Mesenteric fat pad (tissue), 1 donor: ENCODE results near the gene INKA1. TPM values are rescaled to one million over a fixed set of nuclear protein-coding genes. Genes with fewer than 3 reads are reported as not detected.
"Not testable (repeated sequence)": the region's sequence is repeated elsewhere in the genome, so short reads cannot be mapped to it uniquely, and the experiment has no call there.

Source experiments
- DNase-seq: peaks from one replicate; pipeline ENCODE4 v3.0.0-alpha.2; 2020; ENCODE audit warnings: low spot score
- long read RNA-seq: library from polyadenylated mRNA; unstranded; transcript quantifications from one replicate; pipeline ENCODE4 v2.0.0, GENCODE V29; 2020
- total RNA-seq: library from RNA; stranded (reverse); fragmentation: NEBNext Ultra II Directional; extraction: Animal tissue kit (Norgen Biotek cat#: 25700); gene quantifications from one replicate; pipeline ENCODE4 v1.2.1, GENCODE V29; 2021
- donor health status: DM: yes; HTN: yes; CAD: no.

INKA1 gene
- total RNA-seq = 3.2 TPM
- long read RNA-seq, transcript INKA1-201 (2 exons, 1,040 nt) = major isoform, 6 of 7 reads
- long read RNA-seq, partial matches to known transcripts = 0 of 7 reads
- long read RNA-seq, other reads (novel, unspliced or antisense) = 1 of 7 reads

GRCh38 chr3:49802719-49803464 lies at the start of gene INKA1:
Gene INKA1 (plus strand): TSS chr3:49803261. CDS start chr3:49803393, 132 bp downstream.
- peak; percentile 97 for DNase-seq

GRCh38 chr3:49754536-49754935 lies 48.5 kb upstream of the INKA1 start:
- DNase-seq = no peak

- no peak for DNase-seq
Measured at GRCh38 chr3:49756036-49756435, 47.0 kb upstream of the INKA1 start.

- DNase-seq = no peak
Measured at GRCh38 chr3:49757197-49757596, 45.9 kb upstream of the INKA1 start.

- no peak for DNase-seq
Measured at GRCh38 chr3:49759226-49759625, 43.8 kb upstream of the INKA1 start.

- no peak for DNase-seq
Measured at GRCh38 chr3:49761661-49762060, 41.4 kb upstream of the INKA1 start.

- DNase-seq = no peak
Measured at GRCh38 chr3:49763981-49764380, 39.1 kb upstream of the INKA1 start.

GRCh38 chr3:49769286-49769915 lies 33.7 kb upstream of the INKA1 start:
- no peak for DNase-seq

- no peak for DNase-seq
Measured at GRCh38 chr3:49769926-49770325, 33.1 kb upstream of the INKA1 start.

- DNase-seq = no peak
Measured at GRCh38 chr3:49771340-49771938, 31.6 kb upstream of the INKA1 start.

- no peak for DNase-seq
Measured at GRCh38 chr3:49772703-49773102, 30.4 kb upstream of the INKA1 start.

GRCh38 chr3:49775538-49775937 lies 27.5 kb upstream of the INKA1 start:
- no peak for DNase-seq

- DNase-seq = peak; percentile 45
Measured at GRCh38 chr3:49776101-49776500, 27.0 kb upstream of the INKA1 start.

GRCh38 chr3:49779358-49780079 lies 23.5 kb upstream of the INKA1 start:
- peak; percentile 35 for DNase-seq

GRCh38 chr3:49780080-49780974 lies 22.7 kb upstream of the INKA1 start:
- no peak for DNase-seq

- DNase-seq = peak; percentile 20
Measured at GRCh38 chr3:49780975-49781365, 22.1 kb upstream of the INKA1 start.

- no peak for DNase-seq
Measured at GRCh38 chr3:49781415-49782199, 21.5 kb upstream of the INKA1 start.

GRCh38 chr3:49782277-49782676 lies 20.8 kb upstream of the INKA1 start:
- DNase-seq = not testable (repeated sequence)

GRCh38 chr3:49785565-49786356 lies 17.3 kb upstream of the INKA1 start:
- no peak for DNase-seq
